RWPE2 (cell line): Measurements from ENCODE around the gene DNAJC12.

ENCODE experiments used
- ATAC-seq: fragments of 200-7000 bp; cut with Tn5 transposase; 3 replicates; pipeline ENCODE4 v1.9.1; 2021; ENCODE audit warnings: low read depth
- DNase-seq: peaks from one replicate; pipeline ENCODE4 v3.0.0-alpha.2; 2020; ENCODE audit warnings: low spot score
- H3K27ac ChIP-seq: fragments of 450-650 bp; 2 replicates; pipeline ENCODE4 v1.5.1; 2017; ENCODE audit warnings: mild to moderate bottlenecking; ENCODE audit not compliant: poor library complexity, severe bottlenecking
- H3K27me3 ChIP-seq: fragments of 250-450 bp; sonication (Bioruptor Pico); 2 replicates; pipeline ENCODE4 v1.5.1; 2021; ENCODE audit warnings: mild to moderate bottlenecking, moderate library complexity; ENCODE audit not compliant: insufficient read depth, poor library complexity, severe bottlenecking
- H3K36me3 ChIP-seq: fragments of 250-450 bp; sonication (Bioruptor Pico); 2 replicates; pipeline ENCODE4 v1.5.1; 2020; ENCODE audit warnings: low read depth, mild to moderate bottlenecking, moderate library complexity
- H3K4me1 ChIP-seq: fragments of 250-450 bp; sonication (Bioruptor Pico); 2 replicates; pipeline ENCODE4 v1.5.1; 2021; ENCODE audit warnings: mild to moderate bottlenecking, moderate library complexity; ENCODE audit not compliant: insufficient read depth, poor library complexity, severe bottlenecking
- H3K4me3 ChIP-seq: fragments of 250-450 bp; sonication (Bioruptor Pico); 2 replicates; pipeline ENCODE4 v1.5.1; 2021; ENCODE audit warnings: mild to moderate bottlenecking, moderate library complexity; ENCODE audit not compliant: severe bottlenecking
- H3K9me3 ChIP-seq: fragments of 250-450 bp; sonication (Bioruptor Pico); 2 replicates; pipeline ENCODE4 v1.5.1; 2021; ENCODE audit warnings: mild to moderate bottlenecking, moderate library complexity; ENCODE audit not compliant: severe bottlenecking
- CTCF ChIP-seq: fragments of 450-650 bp; IDR thresholded peaks from one replicate; pipeline ENCODE4 v1.5.1; 2017; ENCODE audit warnings: mild to moderate bottlenecking, moderate library complexity; ENCODE audit not compliant: poor library complexity, severe bottlenecking

DNAJC12 gene

GRCh38 chr10:67864607-67865371 is 26.8 kb upstream of the DNAJC12 start:
- no peak for DNase-seq
- H3K27ac ChIP-seq, result no peak overlapping the region
- no peaks in the 10 kb centered on the region for H3K36me3 ChIP-seq
- H3K9me3 ChIP-seq, result no peaks in the 10 kb centered on the region
- ATAC-seq, result no peak
- TF ChIP-seq CTCF, result no peak
- no peak overlapping the region for H3K4me3 ChIP-seq
- H3K27me3 ChIP-seq, result no peaks in the 10 kb centered on the region
- H3K4me1 ChIP-seq, result no peaks in the 10 kb centered on the region

- no peak for TF ChIP-seq CTCF
- Histone ChIP-seq H3K36me3 (no peaks in the 10 kb centered on the region), H3K27me3 (no peaks in the 10 kb centered on the region), H3K9me3 (no peaks in the 10 kb centered on the region), H3K4me1 (no peaks in the 10 kb centered on the region), H3K4me3 (no peak overlapping the region), H3K27ac (no peak overlapping the region)
- ATAC-seq (no peak), DNase-seq (no peak)
Observed at GRCh38 chr10:67863094-67863493, 25.1 kb upstream of the DNAJC12 start.

- H3K27ac ChIP-seq, result no peak overlapping the region
- no peaks in the 10 kb centered on the region for H3K9me3 ChIP-seq
- TF ChIP-seq CTCF, result no peak
- no peaks in the 10 kb centered on the region for H3K4me1 ChIP-seq
- H3K4me3 ChIP-seq, result no peak overlapping the region
- DNase-seq (no peak), ATAC-seq (no peak)
- H3K27me3 ChIP-seq, result no peaks in the 10 kb centered on the region
- H3K36me3 ChIP-seq, result no peaks in the 10 kb centered on the region
Observed at GRCh38 chr10:67861750-67862432, 23.9 kb upstream of the DNAJC12 start.

GRCh38 chr10:67858971-67859370 is 21.0 kb upstream of the DNAJC12 start:
- Histone ChIP-seq H3K27me3 (no peaks in the 10 kb centered on the region), H3K4me3 (no peak overlapping the region), H3K36me3 (no peaks in the 10 kb centered on the region), H3K27ac (no peak overlapping the region), H3K4me1 (no peaks in the 10 kb centered on the region), H3K9me3 (no peaks in the 10 kb centered on the region)
- no peak for TF ChIP-seq CTCF
- DNase-seq (no peak), ATAC-seq (no peak)

- Histone ChIP-seq H3K4me1 (peaks cover 5% of the 10 kb centered on the region), H3K4me3 (no peak overlapping the region), H3K27me3 (no peaks in the 10 kb centered on the region), H3K9me3 (no peaks in the 10 kb centered on the region), H3K27ac (no peak overlapping the region), H3K36me3 (no peaks in the 10 kb centered on the region)
- DNase-seq (no peak), ATAC-seq (no peak)
- no peak for TF ChIP-seq CTCF
Observed at GRCh38 chr10:67853512-67853911, 15.5 kb upstream of the DNAJC12 start.
